WI38 (cell line): ENCODE measurements around the gene SLAMF1.
"Not testable (repeated sequence)": the region's sequence is repeated elsewhere in the genome, so short reads cannot be mapped to it uniquely, and the experiment has no call there.

Source experiments
- H3K4me3 ChIP-seq: 2 replicates; pipeline ENCODE4 v1.5.1; 2011; ENCODE audit warnings: low read depth, mild to moderate bottlenecking, control low read depth, low read length
- TF ChIP-seq, protein P1 (sequence below): IDR thresholded peaks from 2 replicates; pipeline ENCODE4 v1.5.1; 2012; ENCODE audit warnings: low read depth, mild to moderate bottlenecking, control low read depth, low read length

Gene SLAMF1

DNA sequence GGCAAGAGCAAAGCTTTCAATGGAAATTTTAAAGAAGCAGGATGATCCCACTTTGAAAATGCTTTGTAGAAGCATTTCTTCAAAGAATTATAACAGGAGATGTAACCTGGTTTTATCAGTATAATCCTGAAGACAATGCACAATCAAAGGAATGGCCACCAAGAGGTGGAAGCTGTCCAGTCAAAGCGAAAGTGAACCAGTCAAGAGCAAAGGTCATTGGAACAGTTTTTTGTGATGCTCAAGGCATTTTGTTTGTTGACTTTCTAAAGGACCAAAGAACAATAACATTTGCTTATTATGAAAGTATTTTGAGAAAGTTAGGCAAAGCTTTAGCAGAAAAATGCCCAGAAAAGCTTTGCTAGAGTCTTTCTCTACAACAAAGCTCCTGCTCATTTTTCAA lies 62.1 kb downstream of the SLAMF1 start:
- TF ChIP-seq, protein P1, sequence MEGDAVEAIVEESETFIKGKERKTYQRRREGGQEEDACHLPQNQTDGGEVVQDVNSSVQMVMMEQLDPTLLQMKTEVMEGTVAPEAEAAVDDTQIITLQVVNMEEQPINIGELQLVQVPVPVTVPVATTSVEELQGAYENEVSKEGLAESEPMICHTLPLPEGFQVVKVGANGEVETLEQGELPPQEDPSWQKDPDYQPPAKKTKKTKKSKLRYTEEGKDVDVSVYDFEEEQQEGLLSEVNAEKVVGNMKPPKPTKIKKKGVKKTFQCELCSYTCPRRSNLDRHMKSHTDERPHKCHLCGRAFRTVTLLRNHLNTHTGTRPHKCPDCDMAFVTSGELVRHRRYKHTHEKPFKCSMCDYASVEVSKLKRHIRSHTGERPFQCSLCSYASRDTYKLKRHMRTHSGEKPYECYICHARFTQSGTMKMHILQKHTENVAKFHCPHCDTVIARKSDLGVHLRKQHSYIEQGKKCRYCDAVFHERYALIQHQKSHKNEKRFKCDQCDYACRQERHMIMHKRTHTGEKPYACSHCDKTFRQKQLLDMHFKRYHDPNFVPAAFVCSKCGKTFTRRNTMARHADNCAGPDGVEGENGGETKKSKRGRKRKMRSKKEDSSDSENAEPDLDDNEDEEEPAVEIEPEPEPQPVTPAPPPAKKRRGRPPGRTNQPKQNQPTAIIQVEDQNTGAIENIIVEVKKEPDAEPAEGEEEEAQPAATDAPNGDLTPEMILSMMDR, result no peak
- H3K4me3 ChIP-seq, result no peak overlapping the region

DNA sequence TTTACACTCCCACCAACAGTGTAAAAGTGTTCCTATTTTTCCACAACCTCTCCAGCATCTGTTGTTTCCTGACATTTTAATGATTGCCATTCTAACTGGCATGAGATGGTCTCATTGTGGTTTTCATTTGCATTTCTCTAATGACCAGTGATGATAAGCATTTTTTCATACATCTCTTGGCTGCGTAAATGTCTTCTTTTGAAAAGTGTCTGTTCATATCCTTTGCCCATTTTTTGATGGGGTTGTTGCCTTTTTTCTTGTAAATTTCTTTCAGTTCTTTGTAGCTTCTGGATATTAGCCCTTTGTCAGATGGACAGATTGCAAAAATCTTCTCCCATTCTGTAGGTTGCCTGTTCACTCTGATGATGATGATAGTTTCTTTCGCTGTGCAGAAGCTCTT lies 63.9 kb downstream of the SLAMF1 start:
- H3K4me3 ChIP-seq, result not testable (repeated sequence)

DNA sequence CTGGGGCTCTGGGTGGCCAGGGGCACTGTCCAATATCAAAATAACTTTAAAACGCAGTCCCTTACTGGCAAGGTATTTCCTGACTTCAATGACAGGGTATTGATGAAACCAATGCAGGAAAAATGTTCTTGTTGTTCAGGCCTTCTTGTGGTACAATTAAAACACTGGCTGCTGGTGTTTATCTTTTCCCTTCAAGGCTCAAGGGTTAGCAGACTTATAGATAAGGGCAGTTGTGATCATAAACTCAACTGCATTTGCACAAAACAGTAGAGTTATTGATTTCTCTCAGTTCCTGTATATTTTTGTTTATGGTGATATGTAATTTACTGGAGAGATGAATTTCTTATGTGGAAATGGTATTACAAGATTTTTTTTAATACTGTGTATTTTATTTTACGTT lies 64.9 kb downstream of the SLAMF1 start:
- TF ChIP-seq, protein P1, result no peak
- H3K4me3 ChIP-seq, result no peak overlapping the region

DNA sequence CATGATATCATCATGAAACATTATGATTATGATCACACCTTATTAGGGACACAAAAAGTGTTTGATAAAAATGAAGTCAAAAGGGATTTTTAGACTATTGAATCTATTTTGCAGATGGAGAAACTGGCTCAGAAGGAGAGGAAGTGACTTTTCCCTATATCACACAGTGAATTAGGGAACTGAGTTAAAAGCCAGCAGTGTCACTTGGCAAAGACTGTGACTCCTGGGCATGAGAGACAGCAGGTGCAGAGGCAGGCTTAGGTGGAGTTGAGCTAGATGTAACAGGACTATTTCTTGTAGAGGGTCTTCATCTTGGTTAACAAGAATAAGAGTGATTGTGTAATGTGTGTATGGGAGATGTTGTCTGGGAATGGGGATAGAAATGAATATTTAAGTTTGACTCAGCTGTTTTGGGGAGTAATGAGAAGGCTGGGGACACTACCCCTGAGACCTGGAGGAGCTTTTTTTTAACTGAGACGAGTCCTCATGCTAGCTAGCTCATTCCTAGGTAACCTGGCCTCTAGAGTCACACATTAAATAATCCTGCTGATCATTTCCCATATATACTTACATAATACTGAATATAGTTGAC lies 66.5 kb downstream of the SLAMF1 start:
- TF ChIP-seq, protein P1, result no peak
- H3K4me3 ChIP-seq, result no peak overlapping the region

DNA sequence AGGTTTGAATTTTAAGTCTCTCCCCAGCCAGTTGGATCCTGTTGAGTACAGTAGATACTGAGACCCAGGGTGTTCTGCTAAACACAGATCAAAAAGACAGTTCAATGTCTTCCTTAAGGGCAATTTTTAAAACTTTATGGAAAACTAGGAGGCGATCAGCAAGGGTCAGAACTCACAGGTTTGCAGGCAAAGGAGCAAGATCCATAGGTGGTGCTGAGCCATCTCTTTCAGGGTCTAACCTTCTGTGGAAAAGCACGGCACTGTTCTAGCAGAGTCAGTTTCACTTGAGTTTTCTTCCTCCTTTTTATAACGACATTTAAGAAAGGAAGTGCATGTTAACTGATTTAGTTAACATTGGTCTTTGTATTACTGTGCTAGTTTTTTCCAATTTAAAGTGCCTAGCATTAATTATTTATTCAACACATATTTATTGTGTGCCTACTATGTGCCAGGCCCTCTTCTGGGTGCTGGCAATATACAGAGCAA lies 67.6 kb downstream of the SLAMF1 start, which contains the start of gene CD84:
Gene CD84 (minus strand): TSS at position 281 of the 486 bp plus-strand sequence. CDS start 59 bp downstream, at position 222.
- no peak within 1 kb of the TSS for H3K4me3 ChIP-seq
- TF ChIP-seq, protein P1, result no peak

DNA sequence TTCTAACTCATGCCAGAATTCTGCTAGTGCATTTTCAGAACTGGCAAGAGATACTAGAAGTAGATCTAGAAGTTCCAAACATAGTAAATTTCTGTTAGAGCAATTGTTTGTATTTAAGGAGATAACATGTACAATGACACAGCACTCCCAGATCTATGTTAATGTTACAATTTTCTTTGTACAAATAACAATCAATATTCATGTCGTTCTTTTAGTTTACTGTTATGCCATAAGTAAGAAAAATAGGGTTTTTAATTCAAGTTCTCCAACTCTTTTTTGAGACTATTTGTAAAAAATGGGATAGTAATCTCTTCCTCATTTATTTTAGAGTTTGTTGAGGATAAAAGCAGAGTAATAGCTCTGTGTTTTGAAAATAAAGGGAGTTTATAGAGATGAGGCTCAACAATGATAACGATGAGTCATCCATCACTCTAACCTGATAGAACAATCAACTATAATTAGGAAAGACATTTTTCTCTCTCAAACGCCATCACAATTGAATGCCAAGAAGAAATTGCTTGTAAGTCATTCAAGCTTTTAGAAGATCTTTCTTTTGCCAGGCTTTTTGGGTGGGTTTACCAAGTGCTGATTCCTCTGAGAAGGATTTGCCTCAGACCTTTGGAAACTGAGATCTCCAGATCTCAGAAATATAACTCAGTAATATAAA lies 68.2 kb downstream of the SLAMF1 start:
- no peak overlapping the region for H3K4me3 ChIP-seq
- TF ChIP-seq, protein P1, result no peak

DNA sequence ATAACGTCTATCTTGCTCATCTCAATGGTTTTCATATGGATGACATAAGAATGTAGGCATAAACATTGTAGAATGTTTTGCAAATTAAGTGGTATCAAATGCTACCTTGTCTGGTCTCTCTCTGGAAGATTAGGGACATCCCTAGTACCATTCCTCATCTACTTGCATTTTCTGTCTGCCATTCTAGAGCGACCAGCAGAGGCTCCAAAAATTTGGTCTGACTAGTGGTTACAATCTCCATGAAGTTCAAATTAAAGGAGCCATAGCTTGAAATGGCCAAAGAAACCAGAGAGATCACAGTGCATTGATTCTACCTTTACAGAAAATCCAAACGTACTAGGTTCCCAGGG lies 68.7 kb downstream of the SLAMF1 start:
- no peak overlapping the region for H3K4me3 ChIP-seq
- TF ChIP-seq, protein P1, result no peak
